ENCODE results near the gene NOL7. TPM values are rescaled to one million over a fixed set of nuclear protein-coding genes. Genes with fewer than 3 reads are reported as not detected.

NOL7 gene
- total RNA-seq, 2 experiments from 2014 or later: 65.5 to 67.6 TPM

GRCh38 chr6:13633343-13633742, 18.2 kb downstream of the NOL7 start:
- peaks cover 42% of the 10 kb centered on the region for H3K4me1 Mint-ChIP-seq (ENCODE audit: low read depth)
- no peak overlapping the region for H3K27ac ChIP-seq (ENCODE audit: low read depth in 1 of 2, low read length in 2 of 2)
- no peak overlapping the region for H3K4me3 Mint-ChIP-seq
- H3K9me3 Mint-ChIP-seq: no peaks in the 10 kb centered on the region
- ATAC-seq (ENCODE audit: poor library complexity): no peak
- H3K27me3 Mint-ChIP-seq: no peaks in the 10 kb centered on the region
- TF ChIP-seq CTCF (IDR thresholded peaks at IDR 0.05): no peak
- no peaks in the 10 kb centered on the region for H3K27me3 ChIP-seq (ENCODE audit: control insufficient read depth in 1 of 2, insufficient read depth in 2 of 2, low read length in 2 of 2)
- peaks cover 57% of the 10 kb centered on the region for H3K36me3 ChIP-seq (ENCODE audit: insufficient read depth, low read length)
- intact Hi-C loops (cut with DNase I, micrococcal nuclease): no loop called here
- ChIA-PET POLR2A (interaction anchor here (4.8 kb wide), 1 partner anchor 18 kb away, joined by 22 read pairs; the partner anchor contains the start of gene NOL7), CTCF (interaction anchor here (0.7 to 1.5 kb wide), 3 partner anchors 8 to 124 kb away, joined by 3 read pairs; no protein-coding TSS in a partner anchor)
- H3K4me1 ChIP-seq (ENCODE audit: insufficient read depth, low read length): peaks cover 3% of the 10 kb centered on the region
- peaks cover 87% of the 10 kb centered on the region for H3K36me3 Mint-ChIP-seq (ENCODE audit: low read depth)
- H3K4me3 ChIP-seq (ENCODE audit: low read length): no peak overlapping the region
- H3K27ac Mint-ChIP-seq: no peak overlapping the region
- H3K9me3 ChIP-seq (ENCODE audit: control insufficient read depth in 1 of 2, insufficient read depth in 1 of 2, low read length in 2 of 2): no peaks in the 10 kb centered on the region
- DNase-seq: no peak

GRCh38 chr6:13635948-13636658, 21.0 kb downstream of the NOL7 start:
- Mint-ChIP-seq H3K4me3 (no peak overlapping the region), H3K36me3 (ENCODE audit: low read depth) (peaks cover 85% of the 10 kb centered on the region), H3K4me1 (ENCODE audit: low read depth) (peaks cover 44% of the 10 kb centered on the region), H3K27ac (peak overlapping the region; percentile 72), H3K27me3 (no peaks in the 10 kb centered on the region), H3K9me3 (no peaks in the 10 kb centered on the region)
- ATAC-seq (ENCODE audit: poor library complexity) (peak; percentile 71), DNase-seq (peak in 2 of 14 experiments; percentile 13 to 34)
- Histone ChIP-seq H3K27ac (ENCODE audit: low read depth in 1 of 2, low read length in 2 of 2) (peak overlapping the region in 1 of 2 donors; percentile 24), H3K27me3 (ENCODE audit: control insufficient read depth in 1 of 2, insufficient read depth in 2 of 2, low read length in 2 of 2) (no peaks in the 10 kb centered on the region), H3K36me3 (ENCODE audit: insufficient read depth, low read length) (peaks cover 52% of the 10 kb centered on the region), H3K9me3 (ENCODE audit: control insufficient read depth in 1 of 2, insufficient read depth in 1 of 2, low read length in 2 of 2) (no peaks in the 10 kb centered on the region), H3K4me3 (ENCODE audit: low read length) (no peak overlapping the region), H3K4me1 (ENCODE audit: insufficient read depth, low read length) (peaks cover 3% of the 10 kb centered on the region)
- no peak for TF ChIP-seq CTCF (IDR thresholded peaks at IDR 0.05)
- intact Hi-C loops (cut with DNase I, micrococcal nuclease): loop anchor here in 1 of 2 experiments (5.0 kb wide), 1 partner anchor 71 kb away; no protein-coding TSS in a partner anchor
- POLR2A ChIA-PET: interaction anchor here (1.0 to 4.8 kb wide), 6 partner anchors 13 to 76 kb away, joined by 3 to 22 read pairs (median 4); partner anchors contain the start of genes NOL7 and RANBP9
- CTCF ChIA-PET: interaction anchor here (0.9 to 1.9 kb wide), 4 partner anchors 11 to 76 kb away, joined by 3 to 7 read pairs (median 4); partner anchors contain the start of genes NOL7 and RANBP9

- no peak for ATAC-seq (ENCODE audit: poor library complexity)
- no peak overlapping the region for H3K27ac ChIP-seq (ENCODE audit: low read depth in 1 of 2, low read length in 2 of 2)
- peaks cover 82% of the 10 kb centered on the region for H3K36me3 Mint-ChIP-seq (ENCODE audit: low read depth)
Observed at GRCh38 chr6:13638014-13638413, 22.9 kb downstream of the NOL7 start.

More at GRCh38 chr6:13638014-13638413, 22.9 kb downstream of the NOL7 start:
- intact Hi-C loops (cut with DNase I, micrococcal nuclease): loop anchor here in 1 of 2 experiments (5.0 kb wide), 1 partner anchor 69 kb away; no protein-coding TSS in a partner anchor
- no peak for TF ChIP-seq CTCF (IDR thresholded peaks at IDR 0.05)
- DNase-seq: no peak
- Mint-ChIP-seq H3K27ac (peak overlapping the region; percentile 72), H3K9me3 (no peaks in the 10 kb centered on the region), H3K27me3 (no peaks in the 10 kb centered on the region), H3K4me3 (no peak overlapping the region), H3K4me1 (ENCODE audit: low read depth) (peaks cover 40% of the 10 kb centered on the region)
- H3K4me1 ChIP-seq (ENCODE audit: insufficient read depth, low read length): peaks cover 3% of the 10 kb centered on the region
- H3K27me3 ChIP-seq (ENCODE audit: control insufficient read depth in 1 of 2, insufficient read depth in 2 of 2, low read length in 2 of 2): no peaks in the 10 kb centered on the region
- H3K9me3 ChIP-seq (ENCODE audit: control insufficient read depth in 1 of 2, insufficient read depth in 1 of 2, low read length in 2 of 2): no peaks in the 10 kb centered on the region
- H3K36me3 ChIP-seq (ENCODE audit: insufficient read depth, low read length): peaks cover 42% of the 10 kb centered on the region
- ChIA-PET POLR2A (interaction anchor here (2.9 kb wide), 1 partner anchor 74 kb away, joined by 14 read pairs; the partner anchor contains the start of gene RANBP9), CTCF (no interaction called here)
- H3K4me3 ChIP-seq (ENCODE audit: low read length): no peak overlapping the region
